Measurements from ENCODE around the gene SS18.

DNA sequence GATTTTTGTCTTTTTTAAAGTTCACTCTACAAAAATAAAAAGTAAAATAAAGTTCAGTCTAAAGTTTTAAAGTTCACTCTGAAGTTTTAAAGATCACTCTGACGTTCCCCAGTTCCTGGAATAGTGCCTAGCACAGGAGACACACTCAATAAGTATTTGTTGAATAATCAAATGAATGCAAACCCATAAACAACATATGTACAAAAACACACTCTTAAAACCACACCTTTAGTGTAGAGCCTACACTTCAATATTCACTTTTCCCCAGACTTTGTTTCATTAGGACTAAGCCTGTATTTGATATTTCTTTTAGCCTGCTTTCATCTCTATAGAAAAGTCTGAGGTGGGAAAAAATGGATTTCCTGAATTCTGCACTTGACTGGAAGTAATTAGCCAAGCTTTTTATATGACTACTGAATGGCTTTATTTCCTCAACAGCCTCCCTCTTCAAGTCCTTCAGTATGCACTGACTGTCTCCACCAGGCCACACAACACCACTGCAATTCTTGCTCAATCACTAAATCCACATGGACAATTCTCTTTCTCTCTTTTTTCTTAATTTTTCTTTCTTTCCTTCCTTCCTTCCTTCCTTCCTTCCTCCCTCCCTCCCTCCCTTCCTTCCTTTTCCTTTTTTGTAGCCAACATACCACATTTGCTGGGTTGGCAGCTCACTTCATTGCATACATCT is 104.6 kb downstream of the SS18 start:
- TF ChIP-seq RXRA (IDR thresholded peaks at IDR 0.05) (no peak), GABPA (IDR thresholded peaks at IDR 0.05 in 1 of 2, conservative IDR thresholded peaks at IDR 0.05 in 1 of 2) (no peak), JUND (IDR thresholded peaks at IDR 0.05) (no peak)
- TF ChIP-seq, protein P1, sequence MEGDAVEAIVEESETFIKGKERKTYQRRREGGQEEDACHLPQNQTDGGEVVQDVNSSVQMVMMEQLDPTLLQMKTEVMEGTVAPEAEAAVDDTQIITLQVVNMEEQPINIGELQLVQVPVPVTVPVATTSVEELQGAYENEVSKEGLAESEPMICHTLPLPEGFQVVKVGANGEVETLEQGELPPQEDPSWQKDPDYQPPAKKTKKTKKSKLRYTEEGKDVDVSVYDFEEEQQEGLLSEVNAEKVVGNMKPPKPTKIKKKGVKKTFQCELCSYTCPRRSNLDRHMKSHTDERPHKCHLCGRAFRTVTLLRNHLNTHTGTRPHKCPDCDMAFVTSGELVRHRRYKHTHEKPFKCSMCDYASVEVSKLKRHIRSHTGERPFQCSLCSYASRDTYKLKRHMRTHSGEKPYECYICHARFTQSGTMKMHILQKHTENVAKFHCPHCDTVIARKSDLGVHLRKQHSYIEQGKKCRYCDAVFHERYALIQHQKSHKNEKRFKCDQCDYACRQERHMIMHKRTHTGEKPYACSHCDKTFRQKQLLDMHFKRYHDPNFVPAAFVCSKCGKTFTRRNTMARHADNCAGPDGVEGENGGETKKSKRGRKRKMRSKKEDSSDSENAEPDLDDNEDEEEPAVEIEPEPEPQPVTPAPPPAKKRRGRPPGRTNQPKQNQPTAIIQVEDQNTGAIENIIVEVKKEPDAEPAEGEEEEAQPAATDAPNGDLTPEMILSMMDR (IDR thresholded peaks at IDR 0.05; ENCODE audit: low read depth, low read length, missing input control): no peak
